Stimulated activated CD4-positive, alpha-beta T cell treated with anti-CD3 and anti-CD28 coated beads, Interleukin-1b, Interleukin-23, amount 100 ng/mL, for 4 hours (primary cell): ENCODE data around the gene RFT1.
A peak's percentile ranks its signal among the peaks of the same experiment; 100 is the strongest.

Experiments
- DNase-seq, 2 donors: peaks; one replicate each; pipeline ENCODE4 v3.0.0-alpha.2; 2020; ENCODE audit warnings: low read depth in 2 of 2

The RFT1 gene

DNA sequence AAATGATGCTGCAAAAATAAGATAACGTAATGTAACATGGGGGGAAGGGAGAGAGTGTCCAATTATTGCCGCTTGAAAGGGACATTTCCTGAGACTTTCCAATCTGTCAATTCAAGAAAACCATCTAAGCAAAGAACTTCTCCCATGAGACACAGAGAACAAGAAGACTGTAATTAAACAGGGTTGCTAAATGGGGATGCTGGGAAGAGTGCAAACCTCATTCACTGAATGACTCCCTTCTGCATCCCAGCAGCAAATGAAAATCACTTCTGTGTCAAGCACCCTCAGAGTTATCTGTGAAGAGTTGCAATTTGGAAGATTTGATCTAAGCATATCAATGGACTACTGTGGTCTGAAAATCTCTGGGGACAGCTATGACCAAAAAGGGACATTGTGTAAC lies 3.6 kb downstream of the RFT1 start:
- DNase-seq = no peak

DNA sequence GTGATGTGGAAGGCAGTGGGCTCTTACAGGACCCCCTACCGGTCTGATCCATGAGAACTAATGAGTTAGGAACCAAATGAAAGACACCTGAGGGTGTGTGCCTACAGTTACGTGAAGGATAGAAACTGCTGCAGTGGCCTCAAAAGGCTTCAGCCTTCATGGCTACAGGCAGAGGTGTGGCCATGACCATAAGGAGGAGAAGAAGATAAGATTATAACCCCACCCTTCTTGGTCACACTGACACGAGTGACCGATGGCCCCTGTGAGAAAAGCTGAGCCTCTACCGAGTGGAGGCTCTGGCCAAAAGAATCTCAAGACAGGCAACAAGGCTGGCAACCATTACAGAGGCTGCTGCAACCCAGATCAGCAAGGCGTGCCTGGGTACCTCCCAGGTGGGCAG lies 6.3 kb downstream of the RFT1 start:
- no peak for DNase-seq

DNA sequence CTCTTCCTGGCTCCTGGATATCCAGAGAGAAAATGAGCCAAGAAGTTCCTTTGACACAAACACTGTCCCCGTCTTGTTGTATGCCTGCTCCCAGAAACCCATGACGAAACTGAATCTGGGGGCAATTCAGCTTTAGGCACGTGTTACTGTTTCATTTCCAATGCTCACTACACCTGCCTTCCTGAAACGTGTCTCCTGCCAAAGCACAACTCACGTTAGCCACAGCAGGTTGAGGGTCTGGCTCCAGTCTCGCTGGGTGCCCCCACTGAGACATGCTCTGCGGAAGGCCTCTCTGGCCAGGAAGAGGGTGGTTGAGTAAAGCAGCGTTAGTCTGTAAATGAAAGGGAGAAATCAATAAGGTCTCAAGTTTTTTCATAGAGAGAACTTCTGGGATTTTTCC lies 6.7 kb downstream of the RFT1 start:
- DNase-seq = no peak

DNA sequence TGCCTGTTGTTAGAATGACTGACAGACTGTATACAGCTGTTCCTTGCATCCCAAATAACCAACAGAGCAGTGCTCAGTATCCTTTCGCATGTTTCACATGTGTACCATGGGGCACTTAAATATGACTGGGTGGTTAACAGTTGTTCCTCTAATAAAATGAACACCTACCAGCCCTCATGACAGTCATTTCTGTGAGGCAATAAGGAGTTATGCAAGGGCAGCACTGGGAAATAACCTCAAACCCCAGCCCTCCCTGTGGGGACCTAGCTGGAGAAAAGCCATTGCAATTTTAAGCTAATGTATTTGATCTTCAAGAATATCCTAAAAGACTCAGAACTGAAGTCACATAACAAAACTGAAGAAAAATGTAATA lies 7.3 kb downstream of the RFT1 start:
- no peak for DNase-seq

DNA sequence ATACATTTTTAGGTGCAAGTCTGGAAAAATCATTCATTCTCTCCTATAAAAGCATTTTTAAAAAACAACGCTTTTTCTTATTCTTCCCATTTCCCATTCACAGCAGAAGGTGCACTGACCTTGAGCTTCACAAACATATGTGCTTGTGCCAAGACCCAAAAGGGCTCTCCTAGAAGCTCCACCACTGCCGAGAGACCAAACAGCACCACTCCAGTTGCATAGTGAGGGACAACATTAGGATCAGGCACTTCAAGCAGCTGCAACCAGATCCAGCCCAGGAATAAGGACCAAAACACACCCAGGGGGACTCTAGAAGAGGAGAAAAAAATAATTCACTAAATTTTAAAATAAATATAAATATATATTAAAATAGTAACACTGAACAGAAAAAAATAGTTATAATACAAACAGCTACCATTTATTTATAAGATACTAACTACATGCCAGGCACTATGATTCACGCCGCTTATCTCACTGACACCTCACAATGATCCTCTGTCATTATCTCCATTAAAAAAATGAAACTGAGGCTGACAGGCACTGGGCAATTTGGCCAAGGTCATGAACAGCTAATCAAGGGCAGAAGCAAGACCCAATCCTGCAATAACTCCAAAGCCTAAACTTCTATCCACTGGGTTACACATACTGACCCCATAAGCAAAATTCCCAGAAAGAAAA lies 7.8 kb downstream of the RFT1 start:
- no peak for DNase-seq

DNA sequence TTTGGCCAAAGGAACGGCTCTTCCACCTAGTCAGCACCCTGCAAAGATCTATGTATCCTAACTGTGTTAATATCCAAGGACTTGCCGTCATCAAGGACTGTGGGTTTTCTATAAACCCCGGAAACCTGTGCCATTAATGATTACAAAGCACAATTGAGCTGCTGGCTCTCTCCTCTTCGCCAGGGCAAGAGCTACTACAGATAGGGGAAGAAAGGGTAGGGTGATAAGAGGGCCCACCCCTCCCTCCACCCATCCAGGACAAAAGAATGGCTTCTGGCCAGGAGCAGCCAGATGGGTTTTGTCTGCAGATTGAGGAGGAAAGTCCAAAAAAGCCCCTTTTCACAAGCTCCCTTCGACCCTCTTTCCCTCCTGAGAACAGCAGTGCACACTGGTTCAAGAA lies 9.9 kb downstream of the RFT1 start:
- no peak for DNase-seq

DNA sequence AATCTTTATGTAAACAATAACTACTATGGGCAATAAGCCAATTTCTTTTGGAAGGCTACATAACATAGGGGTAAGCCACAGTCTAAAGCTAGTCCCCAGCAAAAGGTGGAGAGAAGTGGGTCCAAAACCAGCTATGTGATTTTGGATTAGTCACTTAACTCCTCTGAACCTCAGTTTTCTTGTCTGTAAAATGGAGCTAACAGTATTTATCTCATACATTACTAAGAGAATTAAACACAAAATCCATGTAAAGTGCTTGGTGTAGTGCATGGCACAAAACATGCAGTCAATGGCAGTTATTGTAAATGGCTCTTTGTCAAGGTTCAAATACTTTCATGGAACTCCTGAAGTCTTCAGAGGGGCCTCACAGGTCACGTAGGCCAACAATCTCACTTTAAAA lies 13.3 kb downstream of the RFT1 start:
- DNase-seq = no peak

DNA sequence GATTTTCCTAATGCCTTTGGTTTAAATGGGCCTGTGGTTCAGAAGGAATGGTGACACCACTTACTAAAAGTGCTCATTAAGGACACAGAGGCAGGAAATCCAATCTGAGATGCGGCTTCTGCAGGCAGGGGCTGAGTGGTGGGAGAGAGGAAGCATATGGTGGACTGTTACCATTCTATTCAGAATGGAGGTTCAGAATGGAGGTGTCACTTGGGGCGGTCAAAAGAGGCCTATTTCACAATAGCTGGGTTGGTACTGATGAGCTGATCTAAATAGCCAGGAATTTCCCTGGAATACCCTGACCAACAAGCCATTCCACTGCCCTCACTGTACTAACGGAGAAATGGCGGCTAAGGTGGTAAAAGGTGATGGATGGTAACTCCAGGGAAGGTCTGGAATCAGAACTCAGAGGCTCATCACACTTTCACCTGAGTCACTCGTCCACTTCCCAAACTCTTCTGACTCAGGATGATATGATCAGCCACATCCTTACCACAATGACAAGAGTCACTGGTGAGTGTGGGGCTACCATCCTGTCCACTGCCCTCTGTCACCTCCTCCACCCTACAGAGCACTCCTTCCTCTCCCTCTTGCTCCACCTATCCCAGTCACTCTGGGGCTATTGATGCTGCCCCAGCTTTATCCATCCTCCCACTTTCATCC lies 15.7 kb downstream of the RFT1 start:
- no peak for DNase-seq

DNA sequence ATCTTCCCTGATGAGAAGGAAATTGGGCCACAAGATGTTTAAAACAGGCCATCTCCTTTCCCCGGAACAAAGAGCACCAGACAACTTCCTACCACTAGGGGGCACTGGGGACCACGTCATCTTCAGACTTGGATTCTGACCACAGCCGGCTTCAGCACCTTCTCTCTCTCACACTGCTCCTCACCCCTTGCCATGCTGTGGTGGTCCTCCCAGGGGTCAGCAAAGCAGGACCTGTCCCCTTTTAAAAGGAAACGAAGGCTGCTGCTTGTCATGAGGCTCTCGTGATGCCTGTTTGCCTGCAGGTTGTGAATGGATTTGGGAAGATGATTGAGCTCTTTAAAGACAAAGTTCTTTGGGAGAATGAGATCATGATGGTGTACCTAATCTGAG lies 16.2 kb downstream of the RFT1 start:
- peak; percentile 61 to 83 for DNase-seq

DNA sequence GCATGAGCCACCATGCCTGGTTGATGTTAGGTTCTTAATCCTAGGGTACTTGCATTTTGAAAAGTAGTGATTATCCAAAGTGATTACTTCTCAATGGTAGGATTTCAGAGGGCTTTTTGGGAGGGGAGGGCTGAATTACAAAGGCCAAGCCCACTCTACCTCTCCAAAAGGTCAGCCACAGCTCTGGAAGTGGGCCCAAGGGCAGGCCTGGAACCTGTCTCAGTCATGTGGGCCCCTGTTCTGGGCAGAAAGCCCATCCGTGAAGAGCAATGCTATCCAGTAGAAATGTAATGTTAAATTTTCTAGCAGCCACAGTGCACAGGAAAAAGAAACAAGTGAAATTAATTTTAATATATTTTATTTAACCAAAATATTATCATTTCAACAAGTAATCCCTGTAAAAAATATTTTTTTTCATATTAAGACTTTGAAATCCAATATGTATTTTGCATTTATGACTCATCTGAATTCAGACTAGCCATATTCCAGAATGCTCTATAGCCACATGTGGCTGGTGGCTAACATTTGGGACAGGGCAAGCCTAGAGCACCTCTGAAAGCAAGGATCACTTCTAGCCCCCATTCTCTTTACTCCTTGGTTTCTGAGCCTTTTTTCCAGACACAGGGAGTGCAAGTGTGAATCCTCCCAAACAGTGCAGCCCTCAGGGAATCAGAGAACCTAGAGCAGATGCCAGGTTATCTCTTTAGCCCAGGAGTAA lies 16.8 kb downstream of the RFT1 start:
- DNase-seq = no peak

DNA sequence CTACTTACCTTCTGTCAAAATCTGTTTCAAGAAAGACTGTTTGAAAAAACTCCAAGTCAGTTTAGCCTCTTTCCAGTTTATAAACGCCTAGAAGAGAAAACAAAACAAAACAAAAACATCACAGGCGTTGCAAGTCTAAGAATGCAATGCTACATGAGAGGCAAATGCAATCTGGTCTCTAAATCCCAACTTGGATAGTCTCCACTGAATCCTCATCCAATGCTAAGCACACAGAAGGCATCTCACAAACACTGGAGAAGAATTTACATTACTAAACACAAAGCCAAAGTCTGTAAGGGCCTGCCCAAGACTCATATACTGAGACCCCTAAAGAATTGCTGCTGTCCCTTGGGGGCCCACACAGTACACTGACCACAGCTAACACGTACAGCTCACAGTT lies 18.4 kb downstream of the RFT1 start:
- DNase-seq = no peak

DNA sequence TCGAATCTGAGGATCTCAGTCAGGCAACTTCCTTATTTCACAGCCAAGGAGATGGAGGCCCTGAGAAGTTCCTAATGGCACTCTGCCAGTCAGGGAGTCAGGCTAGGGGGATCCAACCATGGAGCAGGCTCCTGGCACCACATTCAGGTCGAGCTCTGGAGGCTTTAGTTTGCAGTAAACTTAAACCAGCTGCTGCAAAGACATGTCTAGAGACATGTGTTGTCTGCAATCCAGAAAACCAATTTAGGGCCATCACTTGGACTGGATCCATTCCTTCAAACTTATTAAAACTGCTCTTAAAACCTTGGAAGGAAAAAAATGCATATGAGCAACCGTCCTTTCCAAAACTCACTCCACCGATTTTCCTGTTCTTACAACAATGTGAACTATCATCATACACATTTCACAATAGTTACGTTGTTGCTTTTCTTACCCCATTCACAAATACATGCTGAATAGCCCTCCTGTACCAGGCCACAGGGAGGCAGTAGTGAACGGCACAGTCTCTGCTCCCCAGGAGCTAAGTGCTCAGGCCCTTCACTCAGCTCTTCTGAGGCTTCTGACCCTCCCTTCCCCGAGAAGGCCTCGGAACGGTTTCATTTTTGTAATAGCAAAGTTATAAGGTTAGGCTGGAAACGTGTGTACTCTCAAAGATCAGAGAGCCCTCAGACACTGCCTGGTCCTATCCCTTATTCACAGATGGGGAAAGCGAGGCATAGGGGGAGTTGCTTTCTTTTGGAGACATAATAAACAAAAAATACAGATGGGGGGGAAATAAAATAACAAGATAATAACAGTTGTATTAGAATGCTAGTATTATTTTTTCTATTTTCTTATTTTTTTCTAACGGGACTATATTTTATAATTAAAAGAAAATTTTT lies 20.1 kb downstream of the RFT1 start:
- DNase-seq = no peak

DNA sequence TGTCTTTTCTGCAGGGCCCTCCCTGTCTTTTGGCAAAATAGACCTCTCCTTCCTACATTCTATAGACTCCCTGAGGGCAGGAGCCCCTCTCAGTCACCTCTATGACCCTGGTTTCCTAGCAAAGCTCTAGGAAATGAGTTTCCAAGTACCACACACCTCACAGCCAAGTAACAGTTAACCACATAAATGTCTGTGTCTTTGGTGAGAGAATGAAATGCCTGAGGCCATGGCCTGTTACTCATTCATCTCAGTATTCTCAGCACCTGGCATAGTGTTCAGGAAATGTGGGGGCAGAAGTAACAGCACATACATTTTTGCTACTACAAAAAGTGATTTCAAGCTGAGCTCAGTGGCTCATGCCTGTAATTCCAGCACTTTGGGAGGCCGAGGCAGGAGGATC lies 21.0 kb downstream of the RFT1 start:
- DNase-seq = no peak

DNA sequence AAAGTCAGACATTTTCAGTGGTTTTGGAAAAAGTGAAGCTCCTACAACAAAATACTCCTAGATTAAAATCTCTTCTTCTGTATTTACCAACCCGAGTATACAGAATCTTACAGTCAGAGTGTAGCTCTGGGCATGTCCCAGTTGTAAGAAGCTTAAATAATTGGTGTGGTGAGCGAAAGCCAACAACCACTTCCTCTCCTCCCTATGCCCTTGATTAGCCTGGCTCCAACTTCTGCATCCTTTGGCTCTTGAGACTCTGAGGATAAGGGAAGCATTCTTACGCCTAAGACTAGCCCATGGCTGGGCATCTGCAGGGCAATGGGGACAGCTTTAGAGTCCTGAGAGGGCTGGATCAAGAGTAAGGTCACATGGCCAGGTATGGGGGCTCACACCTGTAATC lies 25.5 kb downstream of the RFT1 start:
- DNase-seq = no peak

DNA sequence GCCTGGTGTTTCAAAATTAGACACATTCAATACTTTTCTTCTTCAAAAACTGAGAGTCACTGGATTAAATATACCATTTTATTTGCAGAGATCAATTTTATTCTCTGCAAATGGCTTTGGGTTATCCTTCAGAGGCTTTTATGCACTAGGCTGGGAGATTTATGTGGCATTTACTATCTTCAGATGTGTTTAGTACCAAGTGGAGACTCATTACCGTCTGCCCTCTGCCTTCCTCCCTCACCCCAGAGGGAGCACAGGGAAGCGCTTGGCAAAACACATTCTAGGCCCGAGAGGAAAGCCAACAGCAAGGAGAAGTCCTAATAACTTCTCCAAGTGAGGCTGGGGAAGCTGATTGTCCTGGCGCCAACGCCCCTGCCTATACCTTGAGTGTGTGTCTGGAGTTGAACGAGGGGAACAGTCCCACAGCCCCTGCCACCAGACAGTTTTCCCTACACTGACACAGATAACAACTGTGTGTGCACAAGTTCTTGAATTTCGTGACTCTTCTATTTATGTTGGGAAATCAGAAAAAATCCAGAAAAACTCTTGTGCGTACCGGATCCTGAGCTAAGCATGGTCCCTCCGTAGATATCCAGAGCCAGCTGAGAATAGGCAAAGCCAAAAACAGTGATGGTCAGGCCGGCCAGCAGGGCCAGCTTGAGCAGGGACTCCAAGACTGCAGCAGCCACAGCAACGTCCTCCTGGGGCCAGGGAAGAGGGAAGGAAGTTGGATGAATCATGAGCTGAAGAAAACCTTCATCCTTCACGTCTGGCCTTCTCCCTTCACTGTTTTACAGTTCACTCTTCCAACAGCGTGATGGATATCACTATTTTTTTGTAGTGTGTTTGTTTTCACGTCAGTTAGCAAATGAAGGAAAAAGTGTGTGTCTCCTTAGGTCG lies 26.6 kb downstream of the RFT1 start:
- DNase-seq = no peak

DNA sequence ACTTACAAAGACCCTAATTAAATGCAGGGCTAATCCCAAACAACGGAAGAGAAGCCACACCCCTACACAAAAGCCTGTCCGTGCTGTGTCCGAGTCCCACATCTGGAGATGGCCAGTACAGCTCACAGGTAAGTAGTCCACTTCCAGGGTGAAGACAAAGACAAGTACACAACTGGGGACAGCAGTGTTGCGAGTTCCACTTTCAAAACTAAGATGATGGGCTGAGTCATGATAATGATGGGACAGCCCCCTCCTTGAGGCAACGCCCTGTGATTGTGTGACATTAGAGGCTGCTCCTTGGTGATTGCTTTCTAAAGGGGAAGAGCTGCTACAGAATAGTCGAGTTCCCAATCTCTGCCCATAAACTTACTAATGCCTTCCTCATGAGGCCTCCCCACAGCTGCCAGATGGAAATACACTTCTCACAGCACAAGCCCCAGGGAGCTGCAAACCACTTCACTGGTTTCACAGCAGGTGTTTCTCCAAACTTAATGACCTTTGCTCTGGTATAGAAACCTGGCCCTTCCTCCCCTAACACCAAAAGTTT lies 27.6 kb downstream of the RFT1 start:
- peak; percentile 21 to 32 for DNase-seq

DNA sequence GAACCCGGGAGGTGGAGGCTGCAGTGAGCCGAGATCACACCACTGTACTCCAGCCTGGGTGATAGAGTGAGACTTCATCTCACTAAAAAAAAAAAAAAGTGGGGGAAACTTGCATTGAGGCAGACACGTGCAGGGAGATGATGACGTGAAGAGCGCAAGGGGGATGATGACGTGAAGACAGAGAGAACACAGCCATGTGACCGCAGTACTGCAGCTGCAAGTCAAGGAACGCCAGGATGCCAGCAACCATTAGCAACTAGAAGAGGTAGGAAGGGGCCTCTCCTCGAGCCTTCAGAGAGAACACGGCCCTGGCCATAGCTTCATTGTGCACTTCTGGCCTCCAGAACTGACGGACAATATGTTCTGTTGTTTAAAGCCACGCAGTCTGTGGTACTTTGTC lies 28.3 kb downstream of the RFT1 start:
- DNase-seq = no peak

DNA sequence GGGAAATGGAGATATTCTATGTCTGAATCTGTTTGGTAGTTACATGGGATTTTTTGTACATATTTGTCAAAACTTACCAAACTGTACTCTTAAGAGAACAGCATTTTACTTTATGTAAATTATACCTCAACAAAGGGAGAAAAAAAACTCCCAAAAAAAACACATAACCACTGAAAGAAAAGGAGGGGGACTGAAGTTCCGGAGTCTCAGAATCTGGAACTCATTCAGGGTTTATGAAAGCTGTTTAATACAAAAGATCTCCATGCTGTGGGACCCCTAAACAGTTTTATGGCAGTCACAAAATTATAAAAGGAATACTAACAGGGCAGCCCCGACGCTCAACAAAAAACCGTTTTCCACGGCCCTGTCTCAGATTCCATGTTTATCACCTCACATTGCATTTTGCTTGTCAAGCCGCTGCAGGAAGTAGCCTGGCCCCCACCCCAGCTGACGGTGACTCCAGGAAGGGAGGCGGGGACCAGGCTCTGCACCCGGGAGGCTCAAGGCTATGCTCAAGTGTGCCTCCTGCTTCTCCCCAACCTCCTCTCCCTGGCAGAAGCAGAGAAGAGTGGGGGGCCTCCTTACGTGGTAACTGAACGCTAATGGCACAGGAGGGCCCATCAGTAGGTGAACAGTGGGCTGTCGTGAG lies 29.3 kb downstream of the RFT1 start:
- DNase-seq = no peak

DNA sequence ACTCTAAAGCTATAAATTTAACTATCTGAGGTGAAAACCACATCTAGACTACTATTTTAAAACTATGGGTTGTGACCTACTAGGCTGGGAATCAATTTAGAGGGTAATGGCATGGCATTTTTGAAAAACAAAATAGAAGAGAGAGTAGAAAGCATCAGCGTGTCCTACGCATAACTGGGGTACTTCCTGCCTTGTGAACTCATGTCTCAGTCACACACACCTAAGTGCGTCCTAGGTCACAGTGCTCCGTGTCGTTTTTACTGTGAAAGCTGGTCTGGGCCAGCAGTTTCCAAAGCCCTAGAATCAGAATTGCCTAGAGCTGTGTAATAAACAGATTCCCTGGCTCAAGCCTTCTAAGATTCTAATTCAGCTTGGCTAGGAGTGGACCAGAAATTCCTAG lies 32.3 kb downstream of the RFT1 start:
- DNase-seq = no peak

DNA sequence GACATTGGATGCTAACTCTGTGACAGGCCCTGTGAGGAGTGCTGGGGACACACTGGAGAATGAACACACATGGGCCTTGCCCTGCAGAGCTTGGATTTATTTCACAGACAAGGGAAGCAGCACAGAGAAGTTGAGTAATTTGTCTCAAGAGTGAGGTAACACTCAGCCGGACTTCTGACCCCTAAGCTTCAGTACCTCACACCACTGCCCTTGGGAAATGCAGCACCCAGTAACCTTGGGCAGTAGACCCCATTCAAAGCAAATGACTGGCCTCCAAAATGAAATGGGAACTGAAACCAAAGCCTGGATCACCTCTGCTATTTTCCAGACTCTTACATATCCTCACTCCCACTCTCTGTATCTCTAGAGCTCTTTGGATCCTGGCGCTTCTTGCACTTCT lies 37.3 kb downstream of the RFT1 start:
- DNase-seq = no peak

DNA sequence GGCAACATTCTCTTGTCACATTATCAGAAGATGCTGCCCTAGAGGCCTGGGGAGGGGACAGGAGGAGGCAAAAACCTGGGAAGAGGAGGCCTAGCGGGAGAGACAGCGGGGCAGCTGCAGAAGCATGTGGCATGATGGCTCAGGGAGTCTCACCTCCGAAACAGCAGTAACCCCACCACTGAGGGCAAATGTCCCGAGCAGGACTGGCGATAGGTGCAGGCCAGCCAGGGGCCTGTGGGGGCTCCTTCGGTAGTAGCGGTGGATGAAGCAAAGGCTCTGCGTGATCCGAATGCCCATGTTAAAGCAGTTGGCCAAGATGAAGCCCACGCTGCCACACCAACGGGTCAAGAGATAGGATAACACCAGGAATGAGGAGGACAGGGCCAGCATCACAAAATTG lies 38.0 kb downstream of the RFT1 start:
- DNase-seq = no peak
